GM19463 (cell line): ENCODE data around the gene CNTF.
A peak's percentile ranks its signal among the peaks of the same experiment; 100 is the strongest.
"Not testable (repeated sequence)": the region's sequence is repeated elsewhere in the genome, so short reads cannot be mapped to it uniquely, and the experiment has no call there.

Experiments used
- ATAC-seq: cut with Tn5 transposase; IDR thresholded peaks from one replicate; pipeline ENCODE4 v1.9.1; 2021; ENCODE audit warnings: mild to moderate bottlenecking, moderate library complexity; ENCODE audit not compliant: unreplicated experiment

The CNTF gene, protein sequence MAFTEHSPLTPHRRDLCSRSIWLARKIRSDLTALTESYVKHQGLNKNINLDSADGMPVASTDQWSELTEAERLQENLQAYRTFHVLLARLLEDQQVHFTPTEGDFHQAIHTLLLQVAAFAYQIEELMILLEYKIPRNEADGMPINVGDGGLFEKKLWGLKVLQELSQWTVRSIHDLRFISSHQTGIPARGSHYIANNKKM

DNA sequence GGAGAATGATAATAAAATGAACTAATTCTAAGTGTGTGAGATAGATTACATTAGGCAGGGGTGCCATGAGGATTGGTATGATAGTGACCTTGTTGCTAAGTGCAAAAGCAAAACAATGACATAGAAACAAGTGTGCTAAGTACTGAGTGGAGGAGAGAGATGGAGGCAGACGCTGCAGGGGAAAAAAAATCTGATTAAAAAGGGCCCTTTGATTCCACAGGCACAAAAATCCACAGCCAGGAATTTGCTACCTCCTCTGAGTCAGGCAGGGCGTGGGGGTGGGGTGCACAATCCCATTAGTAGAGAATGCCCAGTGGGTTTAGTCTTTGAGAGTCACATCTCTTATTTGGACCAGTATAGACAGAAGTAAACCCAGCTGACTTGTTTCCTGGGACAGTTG, at the start of gene CNTF:
TSS of gene CNTF (plus strand) at position 322 of the 400 bp plus-strand sequence. CDS start 88 bp downstream, outside the sequence.
- no peak for ATAC-seq

DNA sequence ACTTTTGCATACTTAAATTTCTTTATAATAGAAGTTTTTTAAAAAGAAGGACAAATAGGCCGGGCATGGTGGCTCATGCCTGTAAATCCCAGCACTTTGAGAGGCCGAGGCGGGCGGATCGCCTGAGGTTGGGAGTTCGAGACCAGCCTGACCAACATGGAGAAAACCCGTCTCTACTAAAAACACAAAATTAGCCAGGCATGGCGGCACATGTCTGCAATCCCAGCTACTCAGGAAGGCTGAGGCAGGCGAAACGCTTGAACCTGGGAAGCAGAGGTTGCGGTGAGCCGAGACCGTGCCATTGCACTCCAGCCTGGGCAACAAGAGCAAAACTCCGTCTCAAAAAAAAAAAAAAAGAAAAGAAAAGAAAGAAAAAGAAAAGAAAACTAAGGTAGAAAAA, 49.6 kb upstream of the CNTF start:
- not testable (repeated sequence) for ATAC-seq

DNA sequence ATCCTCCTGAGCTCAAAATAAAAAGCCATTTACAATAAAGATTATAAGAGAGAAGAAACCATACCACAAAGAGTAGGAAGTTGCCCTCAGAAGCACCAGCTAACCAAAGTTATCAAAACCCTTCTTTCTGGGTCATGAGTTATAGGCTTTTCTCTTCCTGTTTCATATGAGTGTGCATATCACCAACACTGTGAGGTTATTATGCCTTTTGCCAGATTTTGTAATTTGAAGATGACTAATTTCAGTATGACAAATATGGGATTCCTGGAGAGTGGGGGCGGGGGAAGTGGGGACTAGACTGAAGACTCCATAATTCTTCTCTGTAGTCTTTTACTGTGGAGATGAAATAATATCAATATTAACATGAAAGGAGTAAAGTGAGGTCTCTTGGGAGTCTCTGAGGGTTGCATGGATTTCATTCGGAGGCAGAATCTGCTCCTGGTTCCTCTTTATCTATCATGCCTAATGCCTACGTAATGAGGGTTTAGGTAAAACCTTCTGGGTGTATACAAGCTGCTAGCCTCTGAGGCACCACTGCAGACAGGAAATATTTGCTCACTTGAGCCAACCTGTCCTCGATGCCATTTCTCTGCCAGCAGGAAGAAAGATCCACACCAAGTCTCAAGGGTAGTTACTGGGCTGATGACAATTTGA, 48.9 kb upstream of the CNTF start:
- peak; percentile 22 for ATAC-seq

DNA sequence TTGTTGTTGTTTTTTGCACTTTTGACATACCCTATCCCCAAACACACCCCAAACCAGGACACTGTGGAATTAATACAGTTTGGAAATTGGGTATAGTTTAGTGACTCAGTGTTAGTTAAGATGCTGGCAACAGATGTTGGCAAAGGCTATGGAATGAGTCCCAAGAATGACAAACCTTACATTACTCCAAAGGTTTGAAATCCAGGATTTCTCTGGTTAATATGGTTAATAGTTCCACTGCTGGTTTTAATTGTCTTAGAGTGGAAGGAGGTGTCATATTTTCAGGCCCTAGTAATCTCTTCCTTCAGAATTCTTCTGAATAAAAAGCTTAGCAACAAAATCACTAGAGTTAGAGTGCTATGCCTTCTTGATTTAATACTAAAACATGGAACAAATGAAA, 47.6 kb upstream of the CNTF start:
- ATAC-seq = no peak

DNA sequence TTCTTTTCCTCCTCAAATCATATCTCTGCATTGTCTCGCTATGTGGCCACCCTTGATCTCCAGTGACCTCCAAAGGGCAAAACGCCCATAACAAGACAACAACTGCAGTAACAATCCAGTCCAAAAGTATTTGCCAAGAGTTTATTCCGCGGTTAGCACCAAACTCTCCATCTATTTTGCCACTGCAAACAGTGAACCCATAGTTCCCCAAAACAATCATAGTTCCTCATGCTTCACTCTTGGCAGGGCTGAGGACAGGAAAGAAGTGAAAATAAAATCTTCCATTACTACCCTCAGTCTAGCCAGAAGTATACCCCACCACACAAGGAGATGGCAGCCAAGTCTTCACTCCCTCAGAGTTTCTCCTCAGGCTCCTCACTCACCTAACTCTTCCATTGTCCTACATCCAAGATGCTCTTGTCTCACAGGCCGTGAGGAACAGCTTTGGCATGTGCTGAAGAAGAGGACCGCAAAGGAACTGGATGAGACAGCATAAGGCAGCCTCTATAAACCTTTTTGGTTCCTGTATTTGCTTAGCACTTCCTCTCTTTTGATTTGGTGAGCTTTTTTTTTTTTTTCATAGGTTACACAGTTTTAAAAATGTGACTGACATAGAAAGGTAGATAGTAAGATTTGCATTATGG, 47.0 kb upstream of the CNTF start, which contains the start of gene LPXN:
TSS of gene LPXN (minus strand) at position 480 of the 644 bp plus-strand sequence. CDS start at position 396, 84 bp downstream.
- no peak for ATAC-seq

DNA sequence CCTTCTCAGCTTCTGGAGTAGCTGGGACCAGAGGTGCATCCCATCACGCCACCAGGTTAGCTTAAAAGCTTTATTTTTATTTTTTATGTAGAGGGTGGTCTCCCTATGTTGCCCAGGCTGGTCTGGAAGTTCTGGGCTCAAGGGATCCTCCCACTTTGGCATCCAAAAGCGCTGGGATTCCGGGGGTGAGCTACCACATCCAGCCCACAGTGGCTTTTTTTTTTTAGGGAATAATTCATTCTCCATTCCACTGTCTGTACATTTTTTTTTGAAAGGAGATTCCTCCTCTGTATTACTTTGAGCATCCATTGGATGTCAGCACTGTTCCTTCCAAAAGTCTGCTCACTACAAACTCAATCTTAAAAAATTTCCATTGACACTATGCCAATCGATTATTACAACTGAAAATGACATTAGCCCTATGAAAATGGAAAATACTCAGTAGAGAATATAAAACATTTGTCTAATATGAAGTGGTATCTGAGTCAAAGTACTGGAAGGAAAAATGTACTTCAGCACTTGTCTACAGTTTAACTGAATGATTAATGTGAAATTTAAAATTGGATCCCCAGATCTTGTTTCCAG, 45.5 kb upstream of the CNTF start:
- no peak for ATAC-seq

DNA sequence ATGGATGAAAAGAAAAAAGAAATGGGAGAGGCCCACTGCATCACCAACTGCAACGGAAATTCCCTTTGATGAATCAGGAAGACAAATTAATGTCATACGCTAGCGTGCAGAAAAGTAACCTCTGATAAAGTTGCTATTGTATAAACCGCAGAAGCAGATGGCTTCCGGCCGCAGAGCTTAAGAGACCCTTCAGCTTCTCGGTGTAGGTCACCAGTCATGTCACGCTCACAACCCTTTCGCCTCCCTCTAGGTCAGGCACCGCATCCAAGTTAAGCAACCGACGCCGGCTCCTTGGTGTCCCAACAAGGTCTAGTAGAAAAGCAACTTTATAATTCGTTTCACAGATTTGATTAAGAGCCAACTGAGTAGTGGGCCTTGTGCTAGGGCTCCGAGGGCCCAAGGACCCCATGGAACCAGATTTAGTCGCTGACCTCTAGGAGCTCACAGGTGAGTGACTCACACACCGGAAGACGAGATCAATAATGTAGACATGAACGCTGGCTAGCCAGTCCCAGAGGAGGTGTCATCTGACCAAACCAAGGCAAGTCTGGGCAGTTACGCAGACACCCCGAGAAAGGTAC, 44.8 kb upstream of the CNTF start:
- ATAC-seq = peak; percentile 46

DNA sequence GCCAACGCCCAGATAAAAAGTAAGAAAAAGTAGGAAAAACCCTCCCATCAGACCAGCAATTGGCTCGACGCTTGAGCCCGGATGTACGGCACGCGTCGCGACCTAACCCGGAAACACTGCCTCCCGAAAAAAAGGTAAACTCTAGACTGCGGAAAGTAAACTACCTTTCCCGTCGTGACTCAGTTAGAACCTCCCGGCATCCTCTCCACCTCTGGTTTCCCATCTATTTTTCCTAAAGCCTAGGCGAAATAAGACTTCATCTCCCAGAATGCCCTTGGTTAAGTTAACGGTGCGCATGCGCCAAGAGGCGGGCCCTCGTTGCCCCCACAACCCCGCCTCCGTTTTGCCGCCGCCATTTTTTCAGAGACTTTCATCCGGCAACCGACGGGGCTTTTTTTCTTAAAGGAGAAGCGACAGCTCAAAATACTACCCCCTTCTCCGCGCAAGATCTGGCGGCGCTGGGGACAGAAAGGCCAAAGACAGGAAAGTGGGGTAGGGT, 44.3 kb upstream of the CNTF start:
- ATAC-seq = no peak

DNA sequence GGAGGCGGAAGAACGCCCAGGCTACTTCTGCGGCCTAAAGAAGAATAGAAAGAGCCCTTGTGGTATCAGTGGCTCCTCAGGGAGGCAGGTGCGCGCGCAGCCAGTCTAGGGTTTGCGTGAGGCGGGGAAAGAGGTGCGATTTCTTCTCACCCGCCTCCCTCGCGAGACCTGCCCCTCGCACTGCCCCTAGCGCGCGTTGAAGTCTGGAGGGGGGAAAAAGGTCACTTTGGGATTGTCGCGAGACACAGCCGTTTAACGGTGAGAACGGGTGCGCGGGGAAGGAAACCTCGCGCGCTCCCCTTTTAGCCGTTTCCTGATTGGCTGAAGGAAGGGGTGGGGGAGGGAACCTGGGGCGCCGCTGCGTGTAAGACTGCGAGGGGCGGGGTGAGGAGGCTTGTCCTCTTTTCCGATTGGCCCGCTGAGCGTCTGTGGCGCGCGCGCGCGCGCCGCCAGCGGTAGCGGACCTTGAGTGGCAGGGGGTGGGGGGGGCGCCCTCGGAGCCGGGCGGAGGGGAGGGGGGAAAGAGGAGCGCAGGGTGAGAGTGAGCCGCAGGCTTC, 43.8 kb upstream of the CNTF start, which contains the start of gene ZFP91:
TSS of gene ZFP91 (plus strand) at position 429 of the 557 bp plus-strand sequence. CDS start 219 bp downstream, outside the sequence.
- peak; percentile 40 for ATAC-seq

DNA sequence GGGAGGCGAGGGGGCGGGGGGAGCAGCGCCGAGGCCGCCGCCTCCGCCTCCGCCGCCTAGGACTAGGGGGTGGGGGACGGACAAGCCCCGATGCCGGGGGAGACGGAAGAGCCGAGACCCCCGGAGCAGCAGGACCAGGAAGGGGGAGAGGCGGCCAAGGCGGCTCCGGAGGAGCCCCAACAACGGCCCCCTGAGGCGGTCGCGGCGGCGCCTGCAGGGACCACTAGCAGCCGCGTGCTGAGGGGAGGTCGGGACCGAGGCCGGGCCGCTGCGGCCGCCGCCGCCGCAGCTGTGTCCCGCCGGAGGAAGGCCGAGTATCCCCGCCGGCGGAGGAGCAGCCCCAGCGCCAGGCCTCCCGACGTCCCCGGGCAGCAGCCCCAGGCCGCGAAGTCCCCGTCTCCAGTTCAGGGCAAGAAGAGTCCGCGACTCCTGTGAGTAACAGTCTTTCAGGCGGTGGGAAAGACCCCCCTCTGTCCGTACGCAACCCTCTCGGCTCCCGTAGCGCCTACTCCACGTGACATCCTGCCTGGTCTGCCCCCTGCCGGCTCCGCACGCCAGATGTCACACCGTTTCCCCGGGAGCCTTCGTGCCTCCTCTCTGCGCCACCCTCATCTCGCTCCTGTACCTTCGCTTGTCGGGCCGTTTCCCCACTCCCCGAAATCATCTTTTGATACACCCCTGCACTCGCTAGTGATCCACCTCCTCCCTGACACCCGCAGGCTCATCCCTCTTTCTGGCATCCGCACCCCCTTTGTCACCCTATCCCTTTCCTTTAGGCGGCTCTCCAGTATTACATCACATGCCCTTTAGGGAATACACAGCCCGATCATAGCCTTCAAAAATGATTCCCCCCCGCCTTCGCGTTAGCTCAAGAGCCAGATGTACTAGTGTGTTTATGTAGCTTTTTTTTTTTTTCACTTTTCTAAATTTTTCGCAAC, 43.0 kb upstream of the CNTF start:
- peak; percentile 32 for ATAC-seq

DNA sequence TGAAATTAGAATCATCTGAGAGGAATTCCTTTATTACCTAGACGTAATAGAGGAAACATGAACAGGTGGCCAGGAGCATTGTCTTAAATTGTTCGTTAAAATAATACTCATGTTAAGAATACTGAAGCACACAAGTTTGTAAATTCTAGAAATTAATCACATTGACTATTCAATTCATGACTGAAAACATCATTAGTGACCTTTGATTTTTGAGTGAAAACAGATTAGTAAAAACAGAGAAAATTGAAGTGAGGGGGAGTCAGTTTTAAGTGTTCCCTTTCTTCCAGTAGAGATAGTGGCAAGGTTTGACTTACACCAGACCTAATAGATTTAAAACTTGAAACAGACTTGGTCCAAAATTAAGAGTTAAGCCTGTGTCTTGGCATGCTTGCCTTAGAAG, 42.2 kb upstream of the CNTF start:
- no peak for ATAC-seq

DNA sequence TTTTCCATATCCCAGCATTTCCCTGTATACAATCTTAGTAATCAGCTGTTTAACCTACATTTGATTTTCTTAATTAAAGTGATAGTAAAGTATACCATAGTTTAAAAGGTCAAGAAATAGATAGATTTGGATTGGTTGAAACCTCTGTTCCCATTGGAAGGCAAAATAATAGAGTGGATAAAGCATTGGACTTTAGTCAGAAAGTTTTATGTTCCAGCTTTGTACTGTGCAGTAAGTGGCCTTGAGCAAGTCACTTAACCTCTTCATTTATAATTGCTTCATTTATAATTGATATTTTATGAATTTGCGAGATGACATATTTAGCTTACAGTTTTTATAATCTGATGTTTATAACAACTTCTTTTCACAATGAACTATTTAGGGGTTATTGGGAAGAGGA, 40.0 kb upstream of the CNTF start:
- ATAC-seq = no peak

DNA sequence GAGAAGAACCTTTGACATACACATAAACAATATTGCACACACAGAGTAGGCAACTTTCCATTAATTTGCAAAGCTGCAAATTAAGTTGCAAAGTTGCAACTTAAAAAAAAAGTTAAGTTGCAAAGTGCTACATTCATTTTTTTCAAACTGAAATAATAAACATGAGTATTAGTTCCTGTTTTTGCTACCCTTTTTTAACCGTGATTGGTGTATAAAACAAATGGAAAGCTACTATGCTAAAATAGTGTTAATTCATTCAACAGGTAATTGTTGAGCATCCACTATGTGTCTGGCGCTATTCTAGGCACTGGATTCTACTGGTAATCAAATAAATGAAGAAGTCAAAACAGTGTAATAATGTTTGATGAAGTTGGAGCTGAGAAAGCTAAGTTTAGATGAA, 35.5 kb upstream of the CNTF start:
- ATAC-seq = no peak

DNA sequence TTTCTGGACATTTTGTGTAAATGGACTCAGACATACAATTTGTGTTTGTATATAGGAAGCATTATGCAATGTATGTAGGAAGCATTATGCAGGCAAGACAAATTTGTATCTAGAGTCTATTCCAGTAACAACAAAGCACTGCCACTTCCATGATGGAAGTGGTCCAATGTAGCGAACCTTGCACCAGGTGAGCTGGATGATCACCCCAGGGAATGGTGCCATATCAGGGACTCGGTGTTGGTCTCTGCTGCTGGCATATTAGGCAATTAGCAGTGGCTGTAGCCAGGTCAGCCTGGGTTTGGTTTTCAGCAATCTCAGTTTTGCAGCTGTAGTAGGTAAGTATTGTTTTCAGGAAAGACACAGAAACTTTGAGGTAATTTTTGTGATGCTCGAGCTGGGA, 30.8 kb upstream of the CNTF start:
- ATAC-seq = no peak

DNA sequence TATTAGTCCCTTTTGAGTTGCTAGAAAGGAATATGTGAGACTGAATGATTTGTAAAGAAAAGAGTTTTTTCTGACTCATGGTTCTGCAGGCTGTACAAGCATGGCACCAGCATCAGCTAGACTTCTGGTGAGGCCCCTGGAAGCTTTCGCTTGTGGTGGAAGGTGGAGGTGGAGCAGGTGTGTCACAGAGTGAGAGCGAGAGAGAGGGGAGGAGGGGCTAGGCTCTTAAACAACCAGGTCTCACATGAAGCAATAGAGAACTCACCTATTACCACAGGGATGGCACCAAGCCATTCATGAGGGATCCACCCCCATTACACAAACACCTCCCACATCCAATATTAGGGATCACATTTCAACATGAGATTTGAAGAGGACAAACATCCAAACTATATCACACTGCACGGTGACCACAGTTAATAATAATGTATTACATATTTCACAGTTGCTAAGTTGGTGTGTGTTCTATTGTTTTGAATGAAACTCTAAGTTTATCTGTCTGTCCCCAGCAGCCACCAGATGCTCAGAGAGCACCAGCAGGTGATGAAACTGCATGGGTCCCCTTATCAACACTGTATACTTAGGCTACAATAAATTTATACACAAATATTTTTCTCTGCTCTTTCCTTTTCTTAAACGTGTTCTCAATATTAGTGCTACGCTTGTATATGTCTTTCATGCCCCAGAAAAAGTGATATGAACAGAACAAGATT, 29.5 kb upstream of the CNTF start:
- no peak for ATAC-seq

DNA sequence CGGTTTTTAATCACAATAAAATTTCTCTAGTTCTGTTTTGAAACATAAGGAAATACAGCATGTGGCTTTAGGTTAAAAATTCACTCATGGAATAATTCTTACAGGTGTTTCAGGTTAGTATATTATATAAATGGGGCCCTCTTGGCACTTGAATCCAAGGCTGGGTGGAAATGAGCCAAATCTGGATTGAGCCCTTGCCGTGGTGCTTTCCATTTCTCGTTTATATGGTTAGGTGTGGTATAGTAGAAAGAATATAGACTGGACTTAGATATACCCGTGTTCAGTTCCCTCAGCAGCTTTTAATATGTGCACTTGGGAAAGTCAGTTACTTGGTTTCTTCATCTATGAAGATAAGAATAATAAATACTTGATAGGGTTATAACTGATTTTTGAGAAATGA, 27.6 kb upstream of the CNTF start:
- no peak for ATAC-seq

DNA sequence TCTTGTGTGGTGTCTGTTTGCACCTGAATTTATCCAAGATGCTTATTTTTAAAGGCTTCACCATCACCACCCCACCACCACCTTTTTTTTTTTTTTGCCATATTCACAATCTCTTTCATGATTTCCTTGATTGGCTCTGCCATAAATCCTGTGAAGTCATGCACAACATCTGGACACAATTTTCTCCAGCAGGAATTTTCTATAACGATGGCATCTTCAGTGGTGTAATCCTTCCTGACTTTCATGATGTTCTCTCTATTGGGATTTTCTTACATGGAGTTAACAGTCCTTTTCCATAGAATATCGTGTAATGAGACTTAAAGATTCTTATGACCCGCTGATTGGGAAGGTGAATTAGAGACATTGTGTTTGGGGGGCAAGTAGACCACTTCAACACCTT, 25.8 kb upstream of the CNTF start:
- ATAC-seq = no peak

DNA sequence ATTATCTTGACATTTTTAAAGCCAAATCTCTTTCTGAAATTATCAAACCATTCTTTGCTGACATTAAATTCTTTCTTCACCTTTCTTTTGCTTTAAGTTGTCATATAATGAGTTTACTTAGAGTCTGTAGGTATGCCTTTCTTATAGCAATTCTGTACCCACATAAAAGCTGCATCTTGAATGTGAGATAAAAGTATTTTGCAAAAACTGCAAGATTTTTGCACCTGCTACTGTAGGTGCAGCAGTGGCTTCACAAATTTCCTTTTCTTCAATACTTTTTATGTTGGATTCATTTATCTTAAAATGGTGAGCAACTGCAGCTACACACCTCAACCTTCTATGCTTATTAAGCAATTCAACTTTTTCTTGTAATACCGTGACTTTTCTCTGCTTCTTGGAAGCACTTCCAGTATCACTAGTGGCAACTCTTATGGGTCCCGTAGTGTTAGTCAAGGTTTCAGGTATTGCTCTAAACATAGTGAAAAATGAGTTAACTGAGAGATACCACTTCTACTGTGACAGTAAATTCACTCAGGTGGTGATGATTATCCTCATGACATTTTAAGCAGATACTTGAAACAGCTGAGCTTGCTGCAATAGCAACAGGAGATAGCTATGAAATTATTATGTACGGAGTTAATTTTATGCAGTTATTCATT, 24.9 kb upstream of the CNTF start:
- ATAC-seq = no peak

DNA sequence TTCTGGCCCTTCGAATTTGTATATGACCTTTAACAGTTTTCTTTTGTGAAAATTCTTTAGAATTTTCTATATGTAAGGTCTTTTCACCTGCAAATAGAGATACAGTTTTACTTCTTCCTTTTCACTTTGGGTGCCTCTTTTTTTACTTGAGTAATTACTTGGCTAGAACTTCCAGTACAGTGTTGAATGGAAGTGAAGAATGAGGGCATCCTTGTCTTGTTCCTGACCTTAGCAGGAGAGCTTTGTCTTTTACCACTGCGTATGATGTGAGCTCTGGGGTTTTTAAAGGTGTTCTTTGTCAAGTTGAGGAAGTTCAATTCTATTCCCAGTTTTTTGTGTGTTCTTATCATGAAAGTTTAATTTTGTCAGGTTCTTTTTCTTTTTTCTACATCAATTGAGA, 22.0 kb upstream of the CNTF start:
- ATAC-seq = no peak
